Measurements from ENCODE around the gene OR2H2.

The OR2H2 gene

GRCh38 chr6:29593199-29593855 lies 8.4 kb downstream of the OR2H2 start:
- FAIRE-seq, result no peak

GRCh38 chr6:29596381-29596900 lies 11.5 kb downstream of the OR2H2 start:
- no peak for FAIRE-seq

GRCh38 chr6:29597184-29597583 lies 12.3 kb downstream of the OR2H2 start:
- FAIRE-seq, result no peak

- FAIRE-seq, result no peak
Observed at GRCh38 chr6:29598172-29598747, 13.3 kb downstream of the OR2H2 start.

GRCh38 chr6:29602564-29603361 lies 17.8 kb downstream of the OR2H2 start:
- FAIRE-seq, result no peak

- no peak for FAIRE-seq
Observed at GRCh38 chr6:29603456-29603855, 18.5 kb downstream of the OR2H2 start.

GRCh38 chr6:29603930-29604329 lies 19.0 kb downstream of the OR2H2 start:
- no peak for FAIRE-seq

- FAIRE-seq, result no peak
Observed at GRCh38 chr6:29608131-29608530, 23.2 kb downstream of the OR2H2 start.

GRCh38 chr6:29610540-29610939 lies 25.6 kb downstream of the OR2H2 start:
- no peak for FAIRE-seq

- FAIRE-seq, result no peak
Observed at GRCh38 chr6:29611426-29611825, 26.5 kb downstream of the OR2H2 start.

GRCh38 chr6:29617782-29618554 lies 33.0 kb downstream of the OR2H2 start:
- no peak for FAIRE-seq

GRCh38 chr6:29619578-29620160 lies 34.7 kb downstream of the OR2H2 start:
- FAIRE-seq, result no peak

GRCh38 chr6:29620630-29621029 lies 35.7 kb downstream of the OR2H2 start:
- FAIRE-seq, result no peak

GRCh38 chr6:29624520-29624961 lies 39.6 kb downstream of the OR2H2 start:
- no peak for FAIRE-seq

- no peak for FAIRE-seq
Observed at GRCh38 chr6:29625337-29625930, 40.5 kb downstream of the OR2H2 start.

- no peak for FAIRE-seq
Observed at GRCh38 chr6:29626948-29627754, 42.2 kb downstream of the OR2H2 start.

GRCh38 chr6:29627755-29628418 lies 43.0 kb downstream of the OR2H2 start:
- FAIRE-seq, result no peak

GRCh38 chr6:29628419-29629281 lies 43.7 kb downstream of the OR2H2 start:
- FAIRE-seq, result no peak

GRCh38 chr6:29629571-29629970 lies 44.6 kb downstream of the OR2H2 start:
- no peak for FAIRE-seq

GRCh38 chr6:29630315-29630714 lies 45.4 kb downstream of the OR2H2 start:
- no peak for FAIRE-seq

All from colon (tissue), 2 donors.